Hypothalamus (tissue), 51 donors: ENCODE measurements around the gene CDKN2B-AS1.

ENCODE experiments used
- DNase-seq, 51 donors: peaks; one replicate each; lab custom pipeline; 2025; lab: John Stamatoyannopoulos, UW

The CDKN2B-AS1 gene

DNA sequence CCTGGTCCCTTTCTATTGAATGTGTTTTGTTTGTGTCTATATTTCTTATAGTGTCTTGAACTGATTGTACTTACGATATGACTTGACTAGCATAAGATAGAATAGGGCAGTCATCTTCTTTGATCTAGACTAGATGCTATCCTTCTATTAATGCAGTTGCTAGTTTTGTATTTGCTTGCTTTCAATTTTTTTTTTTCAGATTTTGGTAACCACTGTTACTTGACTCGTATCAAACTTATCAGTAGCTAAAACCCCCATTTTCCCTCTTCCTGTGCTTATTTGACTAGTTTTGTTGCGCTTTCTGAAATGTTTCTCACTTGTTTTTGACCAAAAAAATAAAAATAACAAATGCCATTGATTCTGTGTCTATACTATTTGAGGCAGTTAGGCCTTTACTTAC lies 83.5 kb downstream of the CDKN2B-AS1 start:
- DNase-seq: no peak

DNA sequence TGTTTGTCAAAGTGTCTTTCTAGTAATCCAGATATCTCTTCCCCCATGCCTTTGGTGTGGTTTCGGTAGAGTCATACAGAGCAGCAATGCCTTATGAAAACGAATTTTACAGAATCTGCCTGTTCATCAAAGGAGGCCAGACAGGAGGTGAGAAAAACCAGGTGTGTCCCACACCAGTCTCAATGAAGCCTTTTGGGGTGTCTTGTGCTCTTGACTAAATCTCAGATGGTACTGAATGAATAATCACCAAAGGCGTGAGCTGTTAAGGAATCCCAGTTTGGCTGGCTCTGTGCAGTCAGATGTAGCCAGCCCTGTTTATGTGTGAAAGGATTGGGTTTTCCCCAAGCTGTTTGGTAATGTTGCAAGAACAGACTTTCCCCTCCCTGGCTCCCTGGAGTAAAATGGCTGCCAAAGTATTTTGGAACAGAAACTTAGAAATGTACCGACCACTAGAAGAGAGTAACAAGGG lies 85.3 kb downstream of the CDKN2B-AS1 start:
- DNase-seq: peak in 13 of 51 donors; percentile 2 to 52 (median 20)

GRCh38 chr9:22084336-22085035 lies 89.9 kb downstream of the CDKN2B-AS1 start:
- DNase-seq: no peak

GRCh38 chr9:22088053-22088716 lies 93.6 kb downstream of the CDKN2B-AS1 start:
- DNase-seq: no peak

DNA sequence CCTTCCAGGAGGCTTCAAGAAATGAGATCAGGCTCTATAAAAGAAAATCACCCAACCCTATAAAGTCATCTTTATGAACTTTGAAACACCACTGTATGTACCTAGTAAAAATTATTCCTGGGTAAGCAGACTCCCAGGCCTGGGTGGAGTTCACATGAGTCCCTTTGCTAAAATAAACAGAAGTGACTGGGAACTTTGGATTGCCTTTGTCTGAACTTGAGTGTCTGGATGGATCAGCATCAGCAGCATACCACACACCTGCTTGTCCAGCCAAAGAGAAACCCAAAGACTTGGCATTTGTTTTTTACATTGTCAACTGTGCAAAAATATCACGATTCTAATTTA lies 94.1 kb downstream of the CDKN2B-AS1 start:
- no peak for DNase-seq

GRCh38 chr9:22097707-22098106 lies 103.1 kb downstream of the CDKN2B-AS1 start:
- DNase-seq: no peak

DNA sequence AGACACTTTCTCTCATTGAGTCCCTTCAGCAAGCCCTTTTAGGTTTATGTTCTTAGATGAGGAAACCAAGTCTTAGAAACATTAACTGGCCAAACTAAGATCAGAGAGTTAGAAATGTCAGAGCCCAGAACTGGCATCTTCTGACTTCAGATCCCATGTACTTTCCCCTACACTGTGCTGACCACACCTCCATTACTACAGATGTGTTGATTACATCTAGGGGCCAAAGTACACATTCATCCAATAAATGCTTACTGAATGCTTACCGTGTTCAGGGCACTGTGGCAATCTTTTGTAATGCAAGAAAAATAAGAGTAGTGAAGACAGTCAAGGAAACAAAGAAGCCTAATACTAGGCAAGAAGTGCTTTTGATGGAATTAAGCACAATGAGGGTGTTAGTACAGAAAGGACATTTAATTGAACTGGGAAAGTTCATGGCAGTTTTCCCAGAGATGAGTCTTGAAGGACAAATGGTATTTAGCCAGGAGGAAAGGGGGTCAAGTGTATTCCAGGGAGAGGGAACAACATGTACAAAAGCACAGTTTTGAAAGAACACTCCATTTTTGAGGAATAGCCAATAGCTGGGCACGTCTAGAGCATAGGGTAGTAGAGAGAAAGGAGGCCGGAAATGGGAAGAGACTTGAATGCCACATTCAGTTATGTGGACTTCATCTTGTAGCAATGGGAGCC lies 104.2 kb downstream of the CDKN2B-AS1 start:
- DNase-seq: peak in 3 of 51 donors; percentile 4 to 41 (median 14)

DNA sequence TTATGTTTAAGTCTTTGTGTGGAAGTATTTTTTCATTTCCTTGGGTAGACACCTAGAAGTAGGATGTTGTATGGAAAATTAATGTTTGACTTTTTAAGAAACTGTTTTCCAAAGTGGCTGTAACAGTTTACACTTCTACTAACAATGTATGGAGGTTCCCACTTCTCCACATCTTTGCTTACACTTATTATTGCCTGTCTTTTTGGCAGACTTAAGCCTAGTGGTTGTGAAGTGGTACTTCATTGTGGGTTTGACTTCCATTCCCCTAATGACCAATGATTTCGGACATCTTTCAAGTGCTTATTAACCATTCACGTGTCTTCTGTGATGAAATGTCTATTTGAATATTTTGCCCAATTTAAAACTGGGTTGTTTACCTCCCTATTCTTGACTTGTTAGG lies 106.0 kb downstream of the CDKN2B-AS1 start:
- DNase-seq: no peak

DNA sequence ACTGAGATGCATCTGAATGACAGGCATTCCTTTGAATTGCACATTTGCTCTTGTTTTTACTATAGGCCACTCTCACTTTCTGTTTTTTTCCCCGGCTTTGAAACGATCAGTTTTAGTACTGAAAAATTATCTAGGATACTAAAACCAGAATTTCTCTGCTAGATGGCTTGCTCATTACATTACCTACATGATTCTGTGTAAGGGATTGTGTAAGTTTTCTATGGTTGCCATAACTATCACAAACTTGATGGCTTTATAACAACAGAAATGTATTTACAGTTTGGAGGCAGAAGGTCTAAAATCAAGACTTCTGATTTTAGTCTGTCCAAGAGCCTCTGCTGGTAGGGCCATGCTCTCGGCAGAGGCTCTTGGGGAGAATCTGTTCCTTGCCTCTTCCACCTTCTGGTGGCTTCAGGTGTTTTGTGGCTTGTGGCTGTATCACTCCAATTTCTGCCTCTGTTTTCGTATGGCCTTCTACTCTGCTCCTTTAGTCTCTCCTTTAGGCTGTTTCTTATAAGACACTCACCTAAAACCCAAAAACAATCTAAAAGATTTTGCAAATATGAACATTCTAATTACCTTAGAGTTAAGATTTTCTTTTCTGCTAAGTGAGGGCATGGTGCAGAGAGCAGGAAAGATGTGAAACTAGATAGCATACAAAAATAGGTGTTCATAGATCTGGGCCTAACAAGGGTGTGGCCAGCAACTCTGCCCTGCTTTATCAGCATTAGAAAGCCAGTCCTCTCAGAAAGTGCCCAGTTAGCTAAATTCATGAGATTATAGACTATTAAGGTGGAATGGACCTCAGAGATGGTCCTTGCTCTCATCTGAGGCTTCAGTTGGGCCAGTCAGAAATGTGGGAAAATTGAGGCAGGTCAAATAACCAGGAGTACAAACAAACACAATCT lies 107.8 kb downstream of the CDKN2B-AS1 start:
- DNase-seq: no peak

DNA sequence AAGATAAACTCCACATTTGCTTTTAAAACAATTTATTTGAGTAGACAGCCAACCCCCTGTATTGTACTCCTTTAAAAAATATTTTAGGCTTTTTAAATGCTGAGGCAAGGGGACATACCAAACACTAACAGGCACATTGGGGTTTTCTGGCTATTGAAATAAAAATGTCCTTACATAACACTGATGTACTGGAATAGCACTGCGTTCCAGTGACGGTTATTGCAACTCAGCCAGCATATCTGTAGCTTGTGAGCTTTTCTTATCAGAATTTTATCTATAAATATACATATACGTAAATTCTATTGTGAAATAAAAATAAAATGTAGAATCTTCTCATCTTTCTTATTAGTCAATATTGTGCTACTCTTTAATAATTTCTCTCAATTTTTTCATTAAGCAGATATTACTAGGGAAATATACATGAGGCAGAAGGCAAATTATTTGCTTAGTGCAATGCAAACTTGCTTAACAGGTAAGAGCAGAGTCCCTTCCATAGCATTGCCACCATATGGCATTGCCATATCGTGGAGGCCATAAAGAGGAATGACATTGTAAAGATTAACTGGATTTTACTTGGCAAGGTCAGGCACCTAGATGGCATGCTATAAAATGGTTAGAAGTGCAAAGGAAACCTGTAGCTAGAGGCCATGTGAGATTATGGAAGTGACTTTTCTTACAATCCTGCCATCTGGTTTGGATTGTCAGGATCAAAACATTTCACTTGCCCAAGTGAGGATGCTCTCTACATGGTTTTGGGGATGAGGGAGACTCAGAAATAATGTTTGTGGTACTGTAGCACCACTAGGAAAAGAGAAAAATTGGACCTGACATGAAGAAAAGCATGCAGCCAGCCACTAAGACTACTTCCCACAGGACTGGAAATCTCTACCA lies 109.3 kb downstream of the CDKN2B-AS1 start:
- no peak for DNase-seq

- no peak for DNase-seq
Measured at GRCh38 chr9:22105005-22105722, 110.6 kb downstream of the CDKN2B-AS1 start.

DNA sequence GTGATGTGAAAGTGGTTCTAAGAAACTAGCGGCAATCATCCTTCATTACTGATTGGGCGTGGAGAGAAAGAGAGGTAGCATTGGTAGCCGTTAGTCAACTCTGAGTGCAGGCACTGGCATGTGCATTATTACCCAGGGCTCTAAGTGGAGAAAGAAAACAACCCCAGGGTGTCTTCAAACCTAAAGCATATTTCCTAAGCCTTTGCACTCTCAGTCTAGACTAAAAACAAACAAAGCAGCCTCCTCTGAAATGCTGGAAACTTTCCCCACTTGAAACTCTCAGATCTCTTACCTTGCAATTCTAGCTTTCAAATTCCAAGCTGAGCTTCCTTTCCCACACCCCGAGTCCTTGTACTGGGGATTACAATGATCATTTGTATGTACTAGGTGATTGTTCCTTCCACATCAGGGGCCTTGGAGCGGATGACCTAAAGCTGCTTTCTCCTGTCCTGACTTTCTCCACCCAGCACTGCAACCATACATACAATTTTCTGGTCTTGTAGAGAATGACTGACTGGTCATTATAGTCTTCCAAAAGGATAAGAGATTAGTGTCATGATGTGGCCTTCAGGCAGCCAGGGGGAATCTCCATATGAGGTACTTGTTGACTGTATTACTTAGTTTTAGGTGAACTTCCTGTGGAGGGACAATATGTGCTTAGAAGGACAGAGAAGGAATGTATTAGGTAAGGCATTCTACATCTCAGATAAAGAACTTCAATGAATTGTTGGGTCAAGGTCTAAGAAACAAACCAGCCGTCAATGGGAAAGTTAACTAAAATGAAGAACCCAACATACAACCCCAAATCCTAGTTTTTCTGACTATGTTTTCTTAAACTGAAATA lies 112.8 kb downstream of the CDKN2B-AS1 start:
- DNase-seq: no peak

- no peak for DNase-seq
Measured at GRCh38 chr9:22108581-22109370, 114.2 kb downstream of the CDKN2B-AS1 start.

- no peak for DNase-seq
Measured at GRCh38 chr9:22111176-22111953, 116.8 kb downstream of the CDKN2B-AS1 start.

GRCh38 chr9:22111954-22112247 lies 117.3 kb downstream of the CDKN2B-AS1 start:
- DNase-seq: no peak
